GM12878 (cell line): ENCODE results near the gene TESK2. TPM values are rescaled to one million over a fixed set of nuclear protein-coding genes. Genes with fewer than 3 reads are reported as not detected.
A peak's percentile ranks its signal among the peaks of the same experiment; 100 is the strongest.
"Not testable (repeated sequence)": the region's sequence is repeated elsewhere in the genome, so short reads cannot be mapped to it uniquely, and the experiment has no call there.

Experiments used
- ATAC-seq: fragments of 200-7000 bp; cut with Tn5 transposase; 3 replicates; pipeline ENCODE4 v1.9.1; 2020; ENCODE audit warnings: mild to moderate bottlenecking, moderate library complexity
- BruUV-seq: library from RNA; stranded (reverse); fragments of 400-500 nt; replicated peaks from 2 replicates; lab custom pipeline; 2021; lab: Mats Ljungman, UMichigan
- CTCF ChIA-PET: fragments of 300-600 bp; sonication (Branson Sonifier 250); formaldehyde crosslinking; extraction: SDS; loops from one replicate; lab custom pipeline; 2021; ENCODE audit warnings: inconsistent platforms; lab: Yijun Ruan, JAX
- POLR2A ChIA-PET: fragments of 350-600 bp; formaldehyde crosslinking; extraction: SDS; loops from one replicate; lab custom pipeline; 2021; ENCODE audit warnings: inconsistent platforms; lab: Charles Lee
- RAD21 ChIA-PET: fragments of 300-600 bp; sonication (Branson Sonifier 250); formaldehyde crosslinking; loops from one replicate; lab custom pipeline; 2023; ENCODE audit warnings: antibody characterized with exemption; ENCODE audit not compliant: unreplicated experiment; lab: Charles Lee
- SMC1A ChIA-PET: fragments of 300-600 bp; sonication (Branson Sonifier 250); formaldehyde crosslinking; loops from one replicate; lab custom pipeline; 2023; ENCODE audit not compliant: unreplicated experiment, uncharacterized antibody; lab: Charles Lee
- DNase-seq: peaks from one replicate; pipeline ENCODE4 v3.0.0-alpha.2; 2011; ENCODE audit warnings: low read depth, low spot score
- FAIRE-seq: peaks from 3 replicates; lab custom pipeline; 2011; peaks lifted over from hg19 to GRCh38; lab: Jason Lieb, UNC
- H2AFZ ChIP-seq: 2 replicates; pipeline ENCODE4 v1.6.0; 2011; ENCODE audit warnings: low read depth, low read length, control low read depth; ENCODE audit not compliant: control insufficient read depth
- H3K27ac ChIP-seq: 2 replicates; pipeline ENCODE4 v1.5.1; 2011; ENCODE audit warnings: control low read depth; ENCODE audit not compliant: control insufficient read depth, insufficient read depth
- H3K27me3 ChIP-seq, 2 experiments: replicated peaks in 1 of 2; 2 replicates each; pipeline versions ENCODE4 v1.6.0 to v1.6.1; 2011; ENCODE audit warnings: low read length in 1 of 2; ENCODE audit not compliant: control insufficient read depth in 2 of 2, insufficient read depth in 2 of 2
- H3K36me3 ChIP-seq, 2 experiments: 2 replicates each; pipeline ENCODE4 v1.5.1; 2011; ENCODE audit warnings: low read length in 1 of 2; ENCODE audit not compliant: control insufficient read depth in 2 of 2, insufficient read depth in 2 of 2
- H3K4me1 ChIP-seq: 2 replicates; pipeline ENCODE4 v1.6.1; 2011; ENCODE audit warnings: mild to moderate bottlenecking, low read length, moderate library complexity, mixed read lengths; ENCODE audit not compliant: control insufficient read depth, insufficient read depth
- H3K4me2 ChIP-seq: 2 replicates; pipeline ENCODE4 v1.6.0; 2011; ENCODE audit warnings: control low read depth; ENCODE audit not compliant: control insufficient read depth, insufficient read depth
- H3K4me3 ChIP-seq: fragments of 200-600 bp; sonication (generic); 2 replicates; pipeline ENCODE4 v1.5.1; 2016
- H3K79me2 ChIP-seq: 2 replicates; pipeline ENCODE4 v1.6.0; 2011; ENCODE audit warnings: low read length; ENCODE audit not compliant: control insufficient read depth, insufficient read depth
- H3K9ac ChIP-seq: 2 replicates; pipeline ENCODE4 v1.8.0; 2011; ENCODE audit warnings: low read length, control low read depth, mixed read lengths; ENCODE audit not compliant: control insufficient read depth, insufficient read depth
- H3K9me3 ChIP-seq: replicated peaks from 3 replicates; pipeline ENCODE4 v1.5.1; 2011; ENCODE audit warnings: mild to moderate bottlenecking, low read length; ENCODE audit not compliant: control insufficient read depth, insufficient read depth
- H4K20me1 ChIP-seq: 2 replicates; pipeline ENCODE4 v1.6.0; 2011; ENCODE audit not compliant: control insufficient read depth, insufficient read depth
- RUNX3 ChIP-seq: IDR thresholded peaks from 2 replicates; pipeline ENCODE4 v1.6.1; 2012; ENCODE audit warnings: low read length, inconsistent platforms
- SIN3A ChIP-seq: IDR thresholded peaks from 2 replicates; pipeline ENCODE4 v1.6.1; 2012; ENCODE audit warnings: low read depth, low read length, improper control_type of control experiment
- SRF ChIP-seq, 2 experiments: IDR thresholded peaks; 2 replicates each; pipeline ENCODE4 v1.6.1; 2011; ENCODE audit warnings: low read depth in 2 of 2, low read length in 2 of 2, mild to moderate bottlenecking in 1 of 2, moderate library complexity in 1 of 2
- ZBED1 ChIP-seq: IDR thresholded peaks from 2 replicates; pipeline ENCODE4 v1.6.1; 2016; ENCODE audit warnings: borderline replicate concordance
- WGBS: methylation state at CpG from one replicate; pipeline ENCODE4 v1.1.6; 2016; ENCODE audit warnings: low lambda C conversion rate; ENCODE audit not compliant: insufficient replicate concordance, insufficient coverage; ENCODE audit errors: missing lambda C conversion rate; 5-methylcytosine and 5-hydroxymethylcytosine counted together
- in situ Hi-C: fragments of 300-500 bp; cut with MboI; formaldehyde crosslinking; loops from 9 replicates; pipeline ENCODE4 v1.14.3; 2018; ENCODE audit warnings: mixed read lengths
- intact Hi-C: fragments of 100-400 bp; cut with micrococcal nuclease; formaldehyde crosslinking; loops from one replicate; pipeline ENCODE4 v1.14.2; 2022; ENCODE audit not compliant: unreplicated experiment
- polyA plus RNA-seq, 11 experiments: library from polyadenylated mRNA; depleted of rRNA in 4 of 11; unstranded in 6 of 11; stranded (reverse) in 5 of 11; fragments of >200 nt; fragmentation: Nextera tagmentation in 4 of 11; fragmentation: Illumina TruSeq in 1 of 11; extraction: Ambion mirVana in 4 of 11; extraction: Trizol in 1 of 11; gene quantifications; 1 replicate in 1 of 11; 2 replicates in 10 of 11; pipeline versions ENCODE4 v1.2.1 to v1.2.3, GENCODE V29; 2011 to 2016; ENCODE audit warnings: inconsistent platforms in 2 of 11, missing spikeins in 2 of 11, low read depth in 1 of 11
- total RNA-seq, 4 experiments: library from RNA; depleted of rRNA in 3 of 4; stranded (reverse); fragments of >200 nt in 3 of 4; fragmentation: Illumina TruSeq in 1 of 4; extraction: Trizol in 1 of 4; gene quantifications; 2 replicates each; pipeline versions ENCODE4 v1.2.1 to v1.2.3, GENCODE V29; 2013 to 2021

Gene TESK2
- total and polyA plus RNA-seq, 10 of the 15 experiments (the other 5 are each of a cell fraction or from before 2014, with no cell fraction given) = 2.2 to 10.0 (median 5.7) TPM

- TF ChIP-seq SRF (IDR thresholded peaks at IDR 0.05; ENCODE audit: low read depth in 2 of 2, low read length in 2 of 2) (peak; percentile 31 to 82; a peak in 3 of 4 replicates), SIN3A (0 out of 2 replicates have a peak, but pooled peaks have one; percentile 52), RUNX3 (peak; percentile 43; the same call in 1 of the 2 replicates), ZBED1 (no peak)
- TF ChIP-seq, all 136 proteins: peak for 9
Observed at GRCh38 chr1:45518910-45519309, 27.9 kb upstream of the TESK2 start (continued).

DNA sequence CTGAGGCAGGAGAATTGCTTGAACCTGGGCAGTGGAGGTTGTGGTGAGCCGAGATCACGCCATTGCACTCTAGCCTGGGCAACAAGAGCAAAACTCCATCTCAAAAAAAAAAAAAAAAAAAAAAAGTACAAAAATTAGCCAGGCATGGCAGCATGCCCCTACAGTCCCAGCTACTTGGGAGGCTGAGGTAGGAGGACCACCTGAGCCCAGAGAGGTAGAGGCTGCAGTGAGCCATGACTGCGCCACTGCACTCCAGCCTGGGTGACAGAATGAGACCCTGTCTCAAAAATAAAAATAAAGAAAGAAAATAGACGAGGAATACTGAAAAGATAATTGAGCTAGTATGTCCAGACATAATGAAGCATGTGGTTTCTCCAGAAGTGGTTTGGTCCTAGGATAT is 27.4 kb upstream of the TESK2 start:
- ChIA-PET POLR2A (interaction anchor here (0.6 to 9.5 kb wide), 14 partner anchors 18 to 815 kb away, joined by 3 to 105 read pairs (median 5); partner anchors contain the start of gene AKR1A1), RAD21 (interaction anchor here (0.7 to 5.5 kb wide), 12 partner anchors 17 to 68 kb away, joined by 3 to 42 read pairs (median 4); partner anchors contain the start of genes AKR1A1, CCDC163 and MMACHC), SMC1A (interaction anchor here (0.7 to 6.5 kb wide), 15 partner anchors 18 to 179 kb away, joined by 3 to 80 read pairs (median 4); partner anchors contain the start of genes AKR1A1, CCDC163, MMACHC and MUTYH), CTCF (interaction anchor here (0.9 to 5.6 kb wide), 10 partner anchors 25 to 65 kb away, joined by 3 to 89 read pairs (median 4); partner anchors contain the start of gene NASP)
- DNase-seq, H3K4me1 ChIP-seq, in situ Hi-C loops, BruUV-seq, H3K9me3 ChIP-seq, H3K27ac ChIP-seq, H4K20me1 ChIP-seq, H3K9ac ChIP-seq, H2AFZ ChIP-seq, FAIRE-seq, H3K27me3 ChIP-seq, ATAC-seq: not testable (repeated sequence)
- 70% methylated on average over 4 of the region's 4 CpGs for WGBS
- Histone ChIP-seq H3K4me2 (peak overlapping the region; percentile 43; the same call in 1 of the 2 replicates), H3K4me3 (peak overlapping the region; percentile 66; the same call in 1 of the 2 replicates), H3K79me2 (peaks cover 49% of the 10 kb centered on the region), H3K36me3 (peaks cover 11 to 26% of the 10 kb centered on the region in 2 experiments)
- intact Hi-C loops = loop anchor here (10.0 kb wide), 1 partner anchor 366 kb away; no protein-coding TSS in a partner anchor
